ENCODE results near the gene UTP4.
A peak's percentile ranks its signal among the peaks of the same experiment; 100 is the strongest.
"Not testable (repeated sequence)": the region's sequence is repeated elsewhere in the genome, so short reads cannot be mapped to it uniquely, and the experiment has no call there.

The UTP4 gene

DNA sequence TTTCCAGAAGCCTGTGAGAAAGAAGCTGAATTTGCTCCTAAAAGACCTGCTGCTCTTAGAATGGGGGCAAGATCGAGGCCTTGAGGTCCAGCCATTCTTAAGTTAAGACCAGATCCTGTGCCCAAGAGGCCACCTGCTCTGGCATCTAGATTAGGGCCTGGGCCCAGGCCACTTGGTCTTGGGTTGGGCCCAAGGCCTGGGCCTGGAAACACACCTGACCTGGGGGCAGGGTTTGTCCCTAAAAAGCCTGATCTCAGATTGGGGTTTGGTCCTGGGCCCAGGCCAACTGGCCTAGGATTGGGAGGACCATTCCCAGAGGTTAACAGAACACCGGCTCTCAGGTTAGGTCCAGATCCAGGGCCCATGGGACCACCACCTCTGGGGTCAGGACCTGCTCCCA, 12.9 kb upstream of the UTP4 start:
- Histone ChIP-seq H3K27me3 (ENCODE audit: low read depth, low read length) (no peaks in the 10 kb centered on the region), H3K27ac (ENCODE audit: low read length) (no peak overlapping the region), H3K4me3 (ENCODE audit: low read depth in 1 of 2, low read length in 2 of 2) (no peak overlapping the region), H3K9me3 (ENCODE audit: control insufficient read depth in 1 of 2, low read length in 2 of 2) (no peaks in the 10 kb centered on the region), H3K4me1 (ENCODE audit: control insufficient read depth in 1 of 2, insufficient read depth in 2 of 2, low read length in 2 of 2) (peaks cover 0 to 13% of the 10 kb centered on the region in 2 donors), H3K36me3 (ENCODE audit: control insufficient read depth in 1 of 2, insufficient read depth in 2 of 2, low read length in 2 of 2) (peaks cover 39 to 56% of the 10 kb centered on the region in 2 donors)

DNA sequence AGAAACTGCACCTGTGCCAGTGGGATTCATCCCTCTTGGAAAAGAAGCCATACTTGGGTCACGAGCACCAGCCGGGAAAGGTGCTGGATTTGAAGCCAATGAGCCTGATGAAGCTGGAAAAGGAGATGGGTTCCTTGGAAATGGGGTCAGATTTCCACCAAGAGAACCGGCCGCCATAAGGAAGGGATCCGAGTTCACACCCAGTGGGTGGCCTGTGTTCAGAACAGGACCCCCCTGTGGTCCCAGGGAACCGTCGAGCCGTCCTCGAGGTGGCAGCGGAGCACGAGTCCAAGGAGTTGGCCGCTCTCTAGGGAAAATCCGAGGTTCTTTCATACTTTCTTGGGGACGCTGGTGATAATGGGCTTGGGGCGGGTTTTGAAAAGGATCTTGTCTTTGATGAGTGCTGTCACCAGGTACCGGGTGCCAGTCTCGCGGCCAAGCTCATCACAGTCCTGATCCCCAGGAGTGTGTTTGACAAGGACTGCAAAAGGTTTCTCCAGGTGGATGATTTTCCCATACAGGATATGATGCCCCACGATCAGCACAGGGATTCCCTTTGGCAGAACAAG, 12.3 kb upstream of the UTP4 start:
- Histone ChIP-seq H3K27ac (ENCODE audit: low read length) (no peak overlapping the region), H3K36me3 (ENCODE audit: control insufficient read depth in 1 of 2, insufficient read depth in 2 of 2, low read length in 2 of 2) (peaks cover 34 to 51% of the 10 kb centered on the region in 2 donors), H3K27me3 (ENCODE audit: low read depth, low read length) (no peaks in the 10 kb centered on the region), H3K4me3 (ENCODE audit: low read depth in 1 of 2, low read length in 2 of 2) (no peak overlapping the region), H3K4me1 (ENCODE audit: control insufficient read depth in 1 of 2, insufficient read depth in 2 of 2, low read length in 2 of 2) (peaks cover 0 to 13% of the 10 kb centered on the region in 2 donors), H3K9me3 (ENCODE audit: control insufficient read depth in 1 of 2, low read length in 2 of 2) (no peaks in the 10 kb centered on the region)

DNA sequence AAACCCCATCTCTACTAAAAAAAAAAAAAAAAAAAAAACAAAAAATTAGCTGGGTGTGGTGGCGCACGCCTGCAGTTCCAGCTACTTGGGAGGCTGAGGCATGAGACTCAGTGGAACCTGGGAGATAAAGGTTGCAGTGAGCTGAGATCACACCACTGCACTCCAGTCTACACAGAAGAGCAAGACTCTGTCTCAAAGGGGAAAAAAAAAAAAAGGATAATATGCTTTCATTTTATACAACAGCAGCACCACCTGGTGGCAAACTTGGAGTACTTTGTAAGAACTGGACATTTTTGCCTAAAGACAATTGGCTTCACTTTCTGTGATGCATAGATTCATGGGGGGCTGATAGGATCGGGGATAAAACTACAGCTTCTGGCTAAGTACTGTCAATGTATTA, 8.5 kb upstream of the UTP4 start:
- Histone ChIP-seq H3K4me3 (ENCODE audit: low read depth in 1 of 2, low read length in 2 of 2) (no peak overlapping the region), H3K27me3 (ENCODE audit: low read depth, low read length) (no peaks in the 10 kb centered on the region), H3K4me1 (ENCODE audit: control insufficient read depth in 1 of 2, insufficient read depth in 2 of 2, low read length in 2 of 2) (no peaks in the 10 kb centered on the region), H3K27ac (ENCODE audit: low read length) (no peak overlapping the region), H3K36me3 (ENCODE audit: control insufficient read depth in 1 of 2, insufficient read depth in 2 of 2, low read length in 2 of 2) (peaks cover 18 to 24% of the 10 kb centered on the region in 2 donors), H3K9me3 (ENCODE audit: control insufficient read depth in 1 of 2, low read length in 2 of 2) (no peaks in the 10 kb centered on the region)

DNA sequence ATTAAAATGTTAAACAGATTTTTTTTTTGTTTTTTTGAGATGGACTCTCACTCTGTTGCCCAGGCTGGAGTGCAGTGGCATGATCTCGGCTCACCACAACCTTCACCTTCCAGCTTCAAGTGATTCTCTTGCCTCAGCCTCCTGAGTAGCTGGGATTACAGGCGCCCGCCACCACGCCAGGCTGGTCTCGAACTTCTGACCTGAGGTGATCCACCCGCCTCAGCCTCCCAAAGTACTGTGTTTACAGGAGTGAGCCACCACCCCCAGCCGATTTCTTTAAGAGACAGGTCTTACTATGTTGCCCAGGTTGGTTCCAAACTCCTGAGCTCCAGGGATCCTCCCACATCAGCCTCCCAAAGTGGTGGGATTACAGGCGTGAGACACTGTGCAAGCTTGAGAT, 8.0 kb upstream of the UTP4 start:
- not testable (repeated sequence) for H3K27ac ChIP-seq (ENCODE audit: low read length); H3K4me3 ChIP-seq (ENCODE audit: low read depth in 1 of 2, low read length in 2 of 2); H3K9me3 ChIP-seq (ENCODE audit: control insufficient read depth in 1 of 2, low read length in 2 of 2); H3K4me1 ChIP-seq (ENCODE audit: control insufficient read depth in 1 of 2, insufficient read depth in 2 of 2, low read length in 2 of 2); H3K27me3 ChIP-seq (ENCODE audit: low read depth, low read length)
- peaks cover 18 to 19% of the 10 kb centered on the region in 2 donors for H3K36me3 ChIP-seq (ENCODE audit: control insufficient read depth in 1 of 2, insufficient read depth in 2 of 2, low read length in 2 of 2)

DNA sequence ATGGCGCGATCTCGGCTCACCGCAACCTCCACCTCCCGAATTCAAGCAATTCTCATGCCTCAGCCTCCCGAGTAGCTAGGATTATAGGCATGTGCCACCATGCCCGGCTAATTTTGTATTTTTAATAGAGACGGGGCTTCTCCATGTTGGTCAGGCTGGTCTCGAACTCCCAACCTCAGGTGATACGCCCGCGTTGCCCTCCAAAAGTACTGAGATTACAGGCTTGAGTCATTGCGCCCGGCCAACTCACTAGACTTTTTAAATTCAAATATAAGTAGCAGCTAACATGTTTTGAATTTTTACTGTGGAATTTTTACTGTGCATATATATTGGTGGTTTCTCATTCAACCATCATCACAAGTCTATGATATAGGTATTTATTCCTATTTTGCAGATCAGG, 7.5 kb upstream of the UTP4 start:
- H3K9me3 ChIP-seq (ENCODE audit: control insufficient read depth in 1 of 2, low read length in 2 of 2); H3K4me3 ChIP-seq (ENCODE audit: low read depth in 1 of 2, low read length in 2 of 2); H3K27ac ChIP-seq (ENCODE audit: low read length); H3K27me3 ChIP-seq (ENCODE audit: low read depth, low read length); H3K4me1 ChIP-seq (ENCODE audit: control insufficient read depth in 1 of 2, insufficient read depth in 2 of 2, low read length in 2 of 2): not testable (repeated sequence)
- H3K36me3 ChIP-seq (ENCODE audit: control insufficient read depth in 1 of 2, insufficient read depth in 2 of 2, low read length in 2 of 2): peaks cover 14 to 15% of the 10 kb centered on the region in 2 donors

DNA sequence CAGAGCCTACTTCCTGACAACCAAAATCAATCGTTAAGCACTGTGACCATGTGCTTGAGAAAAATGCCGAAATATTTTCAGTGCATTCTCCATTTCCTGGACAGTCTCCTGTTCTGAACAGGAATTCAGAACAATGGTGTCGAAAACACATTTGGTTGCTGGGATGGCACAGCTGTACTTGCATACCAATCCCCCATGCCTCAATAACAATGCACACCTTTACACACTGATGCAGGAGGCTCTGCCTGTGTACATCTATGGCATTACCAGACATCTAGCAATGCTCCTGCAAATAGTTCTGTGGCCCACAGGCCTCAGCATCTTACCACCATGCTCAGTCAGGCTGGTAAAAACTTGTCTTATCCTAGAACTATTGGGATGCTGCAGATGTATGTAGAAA, 6.2 kb upstream of the UTP4 start:
- no peaks in the 10 kb centered on the region for H3K27me3 ChIP-seq (ENCODE audit: low read depth, low read length)
- no peaks in the 10 kb centered on the region for H3K9me3 ChIP-seq (ENCODE audit: control insufficient read depth in 1 of 2, low read length in 2 of 2)
- no peak overlapping the region for H3K27ac ChIP-seq (ENCODE audit: low read length)
- H3K4me3 ChIP-seq (ENCODE audit: low read depth in 1 of 2, low read length in 2 of 2): no peak overlapping the region
- peaks cover 8 to 18% of the 10 kb centered on the region in 2 donors for H3K4me1 ChIP-seq (ENCODE audit: control insufficient read depth in 1 of 2, insufficient read depth in 2 of 2, low read length in 2 of 2)
- peaks cover 1 to 4% of the 10 kb centered on the region in 2 donors for H3K36me3 ChIP-seq (ENCODE audit: control insufficient read depth in 1 of 2, insufficient read depth in 2 of 2, low read length in 2 of 2)

DNA sequence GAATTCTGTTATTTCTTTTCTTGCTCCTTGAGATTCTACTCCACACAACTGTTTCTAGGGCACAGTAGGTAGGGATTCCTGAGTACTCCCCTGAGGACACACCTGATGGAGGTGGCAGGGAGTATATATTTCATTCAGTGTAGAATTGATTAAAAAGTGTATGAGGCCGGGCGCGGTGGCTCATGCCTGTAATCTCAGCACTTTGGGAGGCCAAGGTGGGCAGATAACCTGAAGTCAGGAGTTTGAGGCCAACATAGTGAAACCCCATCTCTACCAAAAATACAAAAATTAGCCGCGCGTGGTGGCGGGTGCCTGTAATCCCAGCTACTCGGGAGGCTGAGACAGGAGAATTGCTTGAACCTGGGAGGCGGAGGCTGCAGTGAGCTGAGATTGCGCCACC, 5.6 kb upstream of the UTP4 start:
- H3K4me3 ChIP-seq (ENCODE audit: low read depth in 1 of 2, low read length in 2 of 2); H3K9me3 ChIP-seq (ENCODE audit: control insufficient read depth in 1 of 2, low read length in 2 of 2); H3K36me3 ChIP-seq (ENCODE audit: control insufficient read depth in 1 of 2, insufficient read depth in 2 of 2, low read length in 2 of 2); H3K27me3 ChIP-seq (ENCODE audit: low read depth, low read length); H3K27ac ChIP-seq (ENCODE audit: low read length): not testable (repeated sequence)
- H3K4me1 ChIP-seq (ENCODE audit: control insufficient read depth in 1 of 2, insufficient read depth in 2 of 2, low read length in 2 of 2): peaks cover 8 to 18% of the 10 kb centered on the region in 2 donors

DNA sequence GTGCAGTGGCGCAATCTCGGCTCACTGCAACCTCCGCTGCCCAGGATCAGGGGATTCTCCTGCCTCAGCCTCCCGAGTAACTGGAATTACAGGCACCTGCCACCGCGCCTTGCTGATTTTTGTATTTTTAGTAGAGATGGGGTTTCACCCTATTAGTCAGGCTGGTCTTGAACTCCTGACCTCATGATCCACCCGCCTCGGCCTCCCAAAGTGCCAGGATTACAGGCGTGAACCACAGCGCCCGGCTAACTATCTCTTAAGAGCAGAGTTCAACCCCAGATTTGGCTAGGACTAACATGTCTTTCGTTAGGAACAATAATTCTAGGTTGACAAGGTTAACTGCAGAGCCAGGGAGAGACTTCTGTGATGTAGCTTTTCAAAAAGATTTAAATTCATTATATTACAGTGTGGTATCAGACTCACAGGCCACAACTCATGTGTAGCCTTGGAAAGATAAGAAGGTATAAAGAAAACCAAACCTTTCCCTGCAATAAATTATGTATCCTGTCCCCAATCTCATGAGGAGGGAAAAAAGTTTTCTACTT, 4.4 kb upstream of the UTP4 start:
- Histone ChIP-seq H3K36me3 (ENCODE audit: control insufficient read depth in 1 of 2, insufficient read depth in 2 of 2, low read length in 2 of 2) (peaks cover 0 to 4% of the 10 kb centered on the region in 2 donors), H3K4me1 (ENCODE audit: control insufficient read depth in 1 of 2, insufficient read depth in 2 of 2, low read length in 2 of 2) (peaks cover 8 to 20% of the 10 kb centered on the region in 2 donors), H3K27ac (ENCODE audit: low read length) (no peak overlapping the region)

DNA sequence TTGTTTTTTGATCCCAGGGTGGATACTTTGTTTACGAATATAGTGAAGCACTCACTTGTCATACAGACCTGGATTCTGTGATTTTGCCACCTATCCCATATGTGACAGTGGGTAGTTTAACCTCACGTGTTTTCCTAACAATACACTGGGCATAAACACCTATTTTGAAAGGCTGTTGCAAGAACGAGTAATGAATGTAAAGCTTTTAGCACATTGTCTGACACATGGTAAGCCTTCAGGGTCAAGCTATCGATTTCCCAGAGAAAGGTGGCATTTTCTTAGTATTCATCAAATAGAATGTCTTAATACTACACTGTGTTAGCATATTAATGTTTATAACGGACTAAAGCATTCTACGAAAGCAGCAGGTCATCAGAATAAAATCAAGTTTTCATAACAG, 2.0 kb upstream of the UTP4 start:
- Histone ChIP-seq H3K27me3 (ENCODE audit: low read depth, low read length) (no peaks in the 10 kb centered on the region), H3K27ac (ENCODE audit: low read length) (peak overlapping the region; percentile 46), H3K4me3 (ENCODE audit: low read depth in 1 of 2, low read length in 2 of 2) (no peak overlapping the region), H3K9me3 (ENCODE audit: control insufficient read depth in 1 of 2, low read length in 2 of 2) (no peaks in the 10 kb centered on the region), H3K36me3 (ENCODE audit: control insufficient read depth in 1 of 2, insufficient read depth in 2 of 2, low read length in 2 of 2) (peaks cover 0 to 4% of the 10 kb centered on the region in 2 donors), H3K4me1 (ENCODE audit: control insufficient read depth in 1 of 2, insufficient read depth in 2 of 2, low read length in 2 of 2) (peaks cover 8 to 34% of the 10 kb centered on the region in 2 donors)

More for the DNA sequence above, 4.4 kb upstream of the UTP4 start:
- Histone ChIP-seq H3K9me3 (ENCODE audit: control insufficient read depth in 1 of 2, low read length in 2 of 2) (no peaks in the 10 kb centered on the region), H3K4me3 (ENCODE audit: low read depth in 1 of 2, low read length in 2 of 2) (no peak overlapping the region), H3K27me3 (ENCODE audit: low read depth, low read length) (no peaks in the 10 kb centered on the region)

DNA sequence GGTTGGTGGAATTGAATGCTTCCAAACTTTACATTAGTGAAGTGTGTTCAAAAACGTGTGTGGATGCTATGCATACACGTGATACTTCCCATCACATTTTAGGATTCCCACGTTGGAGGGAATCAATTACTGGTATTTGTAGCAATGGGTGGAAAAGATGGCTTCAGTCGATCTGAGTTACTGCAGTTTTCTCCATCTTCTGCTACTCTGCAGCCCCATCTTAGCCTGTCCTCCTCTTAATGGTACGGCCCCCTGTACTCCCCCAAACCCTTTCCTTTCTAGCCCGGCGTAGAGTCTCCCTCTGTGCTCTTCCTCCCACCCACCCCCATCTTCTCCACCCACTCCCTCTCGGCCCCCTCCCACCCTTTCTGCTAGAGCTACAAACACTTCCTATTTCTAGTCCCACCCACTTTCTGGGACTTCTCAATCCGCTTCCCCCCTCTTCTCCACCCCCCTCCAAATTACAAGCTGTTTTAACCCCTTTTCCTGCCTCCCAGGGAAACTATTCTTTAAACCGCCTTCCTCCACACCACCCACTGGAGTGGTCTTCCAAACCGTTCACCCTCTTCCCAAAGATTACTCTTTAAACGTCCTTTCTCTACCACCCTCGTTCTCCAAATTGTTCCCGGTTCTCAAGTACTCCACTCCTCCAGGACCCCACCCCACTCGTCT, 1.1 kb upstream of the UTP4 start:
- Histone ChIP-seq H3K4me1 (ENCODE audit: control insufficient read depth in 1 of 2, insufficient read depth in 2 of 2, low read length in 2 of 2) (peaks cover 8 to 34% of the 10 kb centered on the region in 2 donors), H3K27me3 (ENCODE audit: low read depth, low read length) (no peaks in the 10 kb centered on the region), H3K4me3 (ENCODE audit: low read depth in 1 of 2, low read length in 2 of 2) (peak overlapping the region; percentile 80 to 98), H3K27ac (ENCODE audit: low read length) (peak overlapping the region; percentile 96), H3K36me3 (ENCODE audit: control insufficient read depth in 1 of 2, insufficient read depth in 2 of 2, low read length in 2 of 2) (peaks cover 0 to 4% of the 10 kb centered on the region in 2 donors), H3K9me3 (ENCODE audit: control insufficient read depth in 1 of 2, low read length in 2 of 2) (no peaks in the 10 kb centered on the region)

DNA sequence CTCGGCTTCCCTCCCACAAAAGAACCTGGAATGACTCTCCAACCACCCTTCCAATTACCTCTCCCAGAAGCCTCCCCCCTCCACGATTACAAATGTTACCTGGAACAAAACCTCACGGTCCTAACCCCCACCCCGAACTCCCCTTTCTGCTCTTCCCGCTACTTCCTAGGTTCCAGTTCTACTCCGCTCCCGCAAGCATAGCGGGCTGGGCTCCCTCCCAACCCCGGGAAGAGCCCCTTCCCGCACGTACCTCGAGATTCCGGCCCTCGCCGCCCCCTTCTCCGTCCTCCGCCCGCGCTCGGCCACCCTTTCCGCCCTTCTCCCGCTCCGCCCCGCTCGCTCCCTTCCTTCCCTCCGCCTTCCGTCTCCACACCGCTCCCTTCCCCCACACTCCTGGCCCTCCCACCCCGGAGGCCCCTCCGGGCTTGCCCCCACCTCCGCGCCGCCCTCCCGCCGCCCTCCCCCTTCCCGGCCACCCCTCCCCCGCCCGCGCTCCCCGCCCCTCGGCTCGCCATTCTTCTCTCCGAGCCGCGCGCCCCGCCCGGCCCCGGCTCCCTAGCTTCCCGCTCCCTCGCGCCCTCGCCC, 518 bp upstream of the UTP4 start:
- Histone ChIP-seq H3K4me3 (ENCODE audit: low read depth in 1 of 2, low read length in 2 of 2) (peak overlapping the region; percentile 92 to 98), H3K9me3 (ENCODE audit: control insufficient read depth in 1 of 2, low read length in 2 of 2) (no peaks in the 10 kb centered on the region), H3K4me1 (ENCODE audit: control insufficient read depth in 1 of 2, insufficient read depth in 2 of 2, low read length in 2 of 2) (peaks cover 8 to 34% of the 10 kb centered on the region in 2 donors), H3K36me3 (ENCODE audit: control insufficient read depth in 1 of 2, insufficient read depth in 2 of 2, low read length in 2 of 2) (peaks cover 4 to 5% of the 10 kb centered on the region in 2 donors), H3K27ac (ENCODE audit: low read length) (peak overlapping the region; percentile 96), H3K27me3 (ENCODE audit: low read depth, low read length) (no peaks in the 10 kb centered on the region)

Data from muscle layer of duodenum (tissue), 2 donors.